SW 1271 (cell line): ENCODE data around the gene PRR33.

ENCODE experiments used
- DNase-seq, 2 experiments: peaks; one replicate each; lab custom pipeline; 2025; lab: John Stamatoyannopoulos, UW

PRR33 gene

GRCh38 chr11:1927848-1928469 lies 36.3 kb upstream of the PRR33 start:
- DNase-seq = no peak

DNA sequence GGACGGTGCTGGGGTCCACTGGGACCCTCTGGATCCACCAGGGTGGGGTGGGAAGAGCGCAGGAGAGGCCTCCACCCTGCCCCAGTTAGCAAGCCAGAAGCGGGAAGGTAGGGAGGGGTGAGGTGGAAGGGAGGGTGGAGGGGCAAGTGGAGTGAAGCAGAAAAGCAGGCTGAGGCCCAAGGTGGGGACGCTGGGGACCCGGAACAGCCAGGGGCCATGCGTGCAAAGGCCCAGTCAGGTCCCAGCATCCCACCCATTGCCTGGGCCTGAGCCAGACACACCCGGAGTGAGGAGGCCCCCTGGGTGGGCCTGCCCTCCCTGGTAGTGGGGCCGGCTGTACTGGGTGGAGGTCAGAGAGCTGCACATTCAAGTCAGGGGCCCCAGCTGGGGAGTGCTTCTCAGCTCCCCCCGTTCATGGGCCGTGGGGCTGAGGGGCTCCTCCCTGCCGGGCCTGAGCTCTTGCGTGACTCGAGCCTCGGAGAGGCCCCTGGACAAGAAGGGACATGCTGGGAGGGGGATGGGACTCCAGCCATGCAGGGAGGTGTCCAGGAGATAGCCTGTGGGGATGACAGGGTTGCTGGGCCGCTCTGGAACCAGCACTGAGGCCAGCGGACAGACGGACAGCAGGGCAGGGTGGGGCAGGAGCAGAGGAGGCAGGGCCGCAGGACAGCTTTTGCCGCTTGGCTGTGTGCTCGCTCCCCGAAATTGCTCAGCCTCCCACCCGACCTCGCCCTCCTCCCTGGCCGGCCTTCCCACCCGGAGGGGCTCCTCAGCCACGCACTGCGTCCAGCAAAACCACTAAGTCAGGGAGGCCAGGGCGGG lies 35.5 kb upstream of the PRR33 start:
- DNase-seq = no peak

- DNase-seq = no peak
These were observed 34.7 kb upstream of the PRR33 start for GRCh38 chr11:1926156-1927025.

GRCh38 chr11:1925373-1926155 lies 33.9 kb upstream of the PRR33 start:
- DNase-seq = no peak

GRCh38 chr11:1924646-1925372 lies 33.1 kb upstream of the PRR33 start:
- DNase-seq = no peak

DNA sequence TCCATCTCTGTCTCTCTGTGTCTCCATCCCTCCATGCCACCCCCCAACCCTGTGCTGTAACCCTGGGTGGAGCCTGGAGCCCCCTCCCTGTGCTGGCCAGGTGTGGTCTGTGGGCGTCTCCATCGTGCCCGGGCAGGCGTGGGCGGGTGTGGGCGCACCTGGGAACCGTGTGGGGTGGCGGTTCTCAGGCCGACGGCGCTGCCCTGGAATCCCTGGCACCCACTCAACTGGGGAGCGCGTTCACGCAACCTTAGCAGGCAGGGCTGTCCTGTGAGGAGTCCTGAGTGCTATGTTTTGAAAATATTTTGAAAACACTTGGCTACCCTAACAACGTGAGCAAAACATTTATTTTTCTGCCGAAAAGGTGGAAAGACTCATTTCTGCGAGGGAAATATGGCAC lies 32.5 kb upstream of the PRR33 start:
- DNase-seq = no peak

GRCh38 chr11:1923201-1923956 lies 31.7 kb upstream of the PRR33 start:
- no peak for DNase-seq

- no peak for DNase-seq
These were observed 30.9 kb upstream of the PRR33 start for GRCh38 chr11:1922481-1923081.

DNA sequence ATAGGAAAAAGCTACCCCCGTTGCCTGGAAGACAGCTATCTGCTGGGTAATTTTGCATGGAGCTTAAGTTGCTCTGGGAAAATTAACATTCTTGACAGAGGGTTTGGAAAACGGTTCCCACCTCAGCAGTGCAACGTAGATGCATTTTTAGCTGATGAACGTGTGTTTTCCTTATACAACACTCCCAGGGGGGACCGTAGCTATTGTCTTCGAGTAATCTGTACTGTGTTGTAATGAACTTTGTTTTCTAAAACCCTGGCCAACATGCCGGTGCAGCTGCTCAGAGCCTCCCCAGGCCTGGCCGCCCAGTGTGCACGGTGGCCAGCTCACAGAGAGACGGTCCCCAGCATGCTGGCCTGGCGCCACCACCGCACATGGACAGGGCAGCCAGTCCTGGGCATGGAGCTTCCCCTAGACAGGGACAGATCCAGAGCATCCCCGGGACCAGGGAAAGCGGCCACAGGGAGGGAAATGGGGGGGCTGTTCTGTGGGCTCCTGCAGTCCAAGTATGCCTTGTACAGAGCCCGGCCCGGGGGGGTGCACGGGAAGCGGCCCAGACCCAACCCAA lies 30.0 kb upstream of the PRR33 start:
- no peak for DNase-seq

DNA sequence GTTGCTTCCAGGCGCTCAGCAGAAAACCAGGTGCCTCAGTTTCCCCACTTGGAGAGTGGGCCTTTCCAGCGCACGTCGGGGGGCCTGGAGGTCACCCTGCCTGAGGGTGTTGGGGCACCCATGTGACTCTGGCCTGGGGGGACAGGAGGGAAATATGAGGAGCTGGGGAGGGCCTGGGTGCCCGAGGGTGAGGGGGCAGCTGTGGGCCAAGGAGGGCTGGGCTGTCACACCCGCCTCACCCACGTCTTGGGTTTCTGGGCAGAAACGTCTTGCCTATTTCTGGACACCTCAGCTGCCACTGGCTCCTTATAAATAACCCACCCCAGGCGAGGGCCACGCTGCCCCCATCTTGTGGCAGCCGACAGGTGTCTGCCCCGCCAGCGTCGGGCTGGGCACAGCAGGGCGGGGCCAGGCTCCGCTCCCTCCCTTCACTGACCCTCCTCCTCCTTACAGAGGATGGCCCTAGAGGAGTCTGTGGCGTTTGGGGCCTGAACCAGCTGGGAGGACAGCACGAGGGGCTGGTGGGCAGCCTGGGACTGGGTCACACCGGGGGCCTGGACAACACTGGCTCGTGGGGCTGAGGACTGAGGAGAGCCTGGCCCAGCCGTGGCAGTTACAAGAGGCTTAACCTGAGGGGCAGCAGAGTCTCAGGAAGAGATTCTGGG lies 29.3 kb upstream of the PRR33 start:
- no peak for DNase-seq

- no peak for DNase-seq
These were observed 28.6 kb upstream of the PRR33 start for GRCh38 chr11:1920128-1920908.

DNA sequence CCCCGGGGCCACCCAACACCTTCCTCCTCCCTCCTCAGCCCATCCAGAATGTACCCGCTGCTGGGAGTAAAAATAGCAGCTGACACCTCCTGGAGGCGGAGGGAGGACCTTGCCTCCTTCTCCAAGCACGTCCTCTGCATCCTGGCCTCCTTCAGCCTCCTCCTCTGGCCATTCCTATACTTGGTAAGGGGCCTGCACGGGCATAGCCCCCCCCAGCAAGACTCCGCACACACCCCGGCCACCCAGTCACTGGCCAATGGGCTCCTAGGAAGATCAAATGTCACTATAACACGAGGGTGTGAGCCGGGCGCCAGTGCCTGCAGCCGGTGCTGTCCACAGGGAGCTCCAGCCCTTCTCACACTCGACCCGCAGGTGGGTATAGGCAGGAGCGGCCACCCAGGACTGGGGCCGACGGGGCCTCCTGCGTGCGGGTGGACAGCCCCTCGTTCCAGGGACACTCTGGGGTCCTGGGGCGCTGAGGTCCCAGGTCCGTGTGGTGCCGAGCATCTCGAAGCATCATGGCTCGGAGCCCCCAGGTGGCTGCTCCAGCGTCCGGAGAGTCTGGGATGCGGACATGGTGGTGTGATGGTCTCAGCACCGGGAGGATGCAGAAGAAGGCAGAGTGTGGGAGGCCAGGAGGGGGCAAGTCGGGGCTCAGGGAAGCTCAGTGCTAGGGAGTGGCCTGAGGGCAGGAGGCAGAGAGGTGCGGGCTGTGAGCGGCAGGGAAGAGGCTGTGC lies 27.9 kb upstream of the PRR33 start, which contains the start of gene TNNT3:
TSS of gene TNNT3 (plus strand) at position 313 of the 737 bp plus-strand sequence. CDS start 3,172 bp downstream, outside the sequence.
- no peak for DNase-seq

DNA sequence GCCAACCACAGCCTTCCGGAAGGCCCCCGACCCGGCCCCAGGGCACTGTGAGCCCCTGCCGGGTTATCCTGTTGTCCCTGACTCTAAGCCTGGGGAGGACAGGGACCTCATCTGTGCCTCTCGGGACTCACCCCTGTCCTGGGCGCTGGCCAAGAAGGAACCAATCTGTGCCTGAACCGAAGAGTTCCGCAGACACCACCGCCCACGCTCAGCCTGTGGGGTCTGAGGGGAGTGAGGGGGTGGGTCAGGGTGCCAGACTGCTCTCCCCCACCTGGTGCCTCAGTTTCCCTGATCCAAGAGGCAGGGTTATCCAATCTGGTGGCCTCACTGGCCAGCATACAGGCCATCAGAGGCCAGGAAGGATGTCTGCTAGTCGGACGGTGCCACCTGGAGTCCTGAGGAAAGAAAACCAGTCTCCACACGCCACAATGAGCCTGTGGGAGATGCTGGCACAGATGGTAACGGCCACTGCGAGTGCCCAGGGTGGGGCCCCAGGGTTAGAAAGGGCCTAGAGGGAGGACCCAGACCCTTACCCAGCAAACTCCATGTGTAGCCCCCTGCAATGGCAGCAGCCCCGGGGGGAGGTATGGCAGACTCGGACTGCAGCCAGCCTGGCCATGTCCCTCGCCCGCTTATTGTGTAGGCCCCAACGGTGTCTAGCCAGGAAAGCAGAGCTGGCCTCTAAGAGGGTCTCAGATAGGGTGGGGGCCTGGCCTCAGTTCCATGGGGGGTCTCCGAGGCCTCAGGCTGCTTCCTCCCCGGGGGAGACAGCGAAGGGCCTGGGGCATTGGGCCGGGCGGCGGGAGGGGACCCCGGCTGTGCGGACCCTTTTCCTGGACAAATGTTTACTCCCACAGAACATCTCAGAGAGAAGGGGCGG lies 27.0 kb upstream of the PRR33 start:
- DNase-seq = peak in 1 of 2 experiments; percentile 3

GRCh38 chr11:1917523-1918435 lies 26.1 kb upstream of the PRR33 start:
- no peak for DNase-seq

- no peak for DNase-seq
These were observed 25.4 kb upstream of the PRR33 start for GRCh38 chr11:1916986-1917522.
